SK-N-SH treated with all-trans-retinoic acid at 6 μM for 48 hours (cell line): ENCODE measurements around the gene SRBD1.

ENCODE experiments used
- ATAC-seq: fragments of 200-7000 bp; cut with Tn5 transposase; 3 replicates; pipeline ENCODE4 v1.9.1; 2020; ENCODE audit warnings: mild to moderate bottlenecking, moderate library complexity
- ARNTL ChIP-seq: fragments of 450-650 bp; formaldehyde crosslinking; IDR thresholded peaks from 2 replicates; pipeline ENCODE4 v1.5.0; 2020; ENCODE audit warnings: low read depth, mild to moderate bottlenecking, moderate library complexity, borderline replicate concordance
- BACH2 ChIP-seq: fragments of 250-450 bp; sonication (Bioruptor Pico); IDR thresholded peaks from 2 replicates; pipeline ENCODE4 v1.9.0; 2021; ENCODE audit warnings: mild to moderate bottlenecking, borderline replicate concordance
- CSDC2 ChIP-seq: fragments of 250-450 bp; sonication (Bioruptor Pico); IDR thresholded peaks from 2 replicates; pipeline ENCODE4 v1.5.0; 2020; ENCODE audit warnings: mild to moderate bottlenecking, moderate library complexity
- CSRNP3 ChIP-seq: fragments of 250-450 bp; sonication (Bioruptor Pico); IDR thresholded peaks from 2 replicates; pipeline ENCODE4 v1.5.1; 2021; ENCODE audit warnings: mild to moderate bottlenecking, moderate library complexity
- GLIS3 ChIP-seq: fragments of 250-450 bp; sonication (Bioruptor Pico); IDR thresholded peaks from 2 replicates; pipeline ENCODE4 v1.5.0; 2020; ENCODE audit warnings: mild to moderate bottlenecking, moderate library complexity
- OSR1 ChIP-seq: fragments of 250-450 bp; sonication (Bioruptor Pico); IDR thresholded peaks from 2 replicates; pipeline ENCODE4 v1.8.0; 2022; ENCODE audit warnings: moderate library complexity, mild to moderate bottlenecking, inconsistent platforms
- PATZ1 ChIP-seq: fragments of 250-450 bp; sonication (Bioruptor Pico); IDR thresholded peaks from 2 replicates; pipeline ENCODE4 v1.8.0; 2020; ENCODE audit warnings: mild to moderate bottlenecking, moderate library complexity, borderline replicate concordance
- RARB ChIP-seq: fragments of 250-450 bp; sonication (Bioruptor Pico); IDR thresholded peaks from 2 replicates; pipeline ENCODE4 v1.8.0; 2021; ENCODE audit warnings: mild to moderate bottlenecking, moderate library complexity
- SNAI2 ChIP-seq: fragments of 250-450 bp; sonication (Bioruptor Pico); IDR thresholded peaks from 2 replicates; pipeline ENCODE4 v1.5.0; 2020; ENCODE audit warnings: mild to moderate bottlenecking, moderate library complexity
- TCF4 ChIP-seq: fragments of 250-450 bp; sonication (Bioruptor Pico); IDR thresholded peaks from 2 replicates; pipeline ENCODE4 v1.8.0; 2021; ENCODE audit warnings: mild to moderate bottlenecking, moderate library complexity, borderline replicate concordance
- TOX ChIP-seq: fragments of 250-450 bp; sonication (Bioruptor Pico); IDR thresholded peaks from 2 replicates; pipeline ENCODE4 v1.8.0; 2021; ENCODE audit warnings: mild to moderate bottlenecking, moderate library complexity, borderline replicate concordance
- TSHZ2 ChIP-seq: fragments of 250-450 bp; sonication (Bioruptor Pico); IDR thresholded peaks from 2 replicates; pipeline ENCODE4 v1.5.0; 2020; ENCODE audit warnings: mild to moderate bottlenecking, moderate library complexity
- ZFP3 ChIP-seq: fragments of 250-450 bp; sonication (Bioruptor Pico); IDR thresholded peaks from 2 replicates; pipeline ENCODE4 v1.5.0; 2020; ENCODE audit warnings: mild to moderate bottlenecking, moderate library complexity
- ZFP30 ChIP-seq: fragments of 450-650 bp; formaldehyde crosslinking; IDR thresholded peaks from 2 replicates; pipeline ENCODE4 v1.5.0; 2022; ENCODE audit warnings: mild to moderate bottlenecking, moderate library complexity
- ZNF565 ChIP-seq: fragments of 450-650 bp; formaldehyde crosslinking; conservative IDR thresholded peaks from 2 replicates; pipeline ENCODE4 v1.5.0; 2020; ENCODE audit warnings: low read depth, mild to moderate bottlenecking, moderate library complexity
- ZNF70 ChIP-seq: fragments of 450-650 bp; formaldehyde crosslinking; IDR thresholded peaks from 2 replicates; pipeline ENCODE4 v1.5.0; 2020; ENCODE audit warnings: mild to moderate bottlenecking, moderate library complexity
- ZNF8 ChIP-seq: fragments of 450-650 bp; formaldehyde crosslinking; IDR thresholded peaks from 2 replicates; pipeline ENCODE4 v1.5.0; 2020; ENCODE audit warnings: mild to moderate bottlenecking, moderate library complexity
- TF ChIP-seq, protein P1 (sequence below): fragments of 250-450 bp; sonication (Bioruptor Pico); IDR thresholded peaks from 2 replicates; pipeline ENCODE4 v1.8.0; 2021; ENCODE audit warnings: low read depth, mild to moderate bottlenecking, moderate library complexity, borderline replicate concordance

Gene SRBD1

GRCh38 chr2:45524016-45524415 is 87.1 kb downstream of the SRBD1 start (continued):
- no peak for TF ChIP-seq PATZ1 (CRISPR knock-in tag)
- TF ChIP-seq SNAI2 (CRISPR knock-in tag) = no peak

DNA sequence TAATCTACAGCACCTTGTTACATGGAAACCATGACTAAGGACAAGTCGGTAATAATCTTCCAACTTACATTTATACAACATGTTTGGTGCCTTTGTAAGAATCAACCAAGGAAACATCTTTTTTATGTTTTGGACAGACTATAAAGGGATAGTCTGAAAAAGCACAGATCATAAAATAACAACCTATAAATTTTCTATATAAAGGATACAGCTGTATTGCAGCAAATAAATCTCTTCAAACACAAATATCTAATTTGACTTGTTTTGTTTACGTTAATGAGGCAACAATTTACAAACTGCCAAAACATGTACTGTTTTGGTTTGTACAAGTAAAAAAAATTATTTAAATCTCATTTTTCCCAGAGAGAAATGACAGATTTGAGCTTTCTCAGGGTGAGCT is 92.5 kb downstream of the SRBD1 start:
- TF ChIP-seq CSRNP3 (CRISPR knock-in tag) = no peak
- no peak for TF ChIP-seq ZFP3 (CRISPR knock-in tag)
- TF ChIP-seq ARNTL (CRISPR knock-in tag) = no peak
- no peak for TF ChIP-seq GLIS3 (CRISPR knock-in tag)
- no peak for TF ChIP-seq ZNF8 (CRISPR knock-in tag)
- no peak for TF ChIP-seq RARB (CRISPR knock-in tag)
- no peak for TF ChIP-seq CSDC2 (CRISPR knock-in tag)
- TF ChIP-seq ZFP30 (CRISPR knock-in tag) = no peak
- TF ChIP-seq, protein P1, sequence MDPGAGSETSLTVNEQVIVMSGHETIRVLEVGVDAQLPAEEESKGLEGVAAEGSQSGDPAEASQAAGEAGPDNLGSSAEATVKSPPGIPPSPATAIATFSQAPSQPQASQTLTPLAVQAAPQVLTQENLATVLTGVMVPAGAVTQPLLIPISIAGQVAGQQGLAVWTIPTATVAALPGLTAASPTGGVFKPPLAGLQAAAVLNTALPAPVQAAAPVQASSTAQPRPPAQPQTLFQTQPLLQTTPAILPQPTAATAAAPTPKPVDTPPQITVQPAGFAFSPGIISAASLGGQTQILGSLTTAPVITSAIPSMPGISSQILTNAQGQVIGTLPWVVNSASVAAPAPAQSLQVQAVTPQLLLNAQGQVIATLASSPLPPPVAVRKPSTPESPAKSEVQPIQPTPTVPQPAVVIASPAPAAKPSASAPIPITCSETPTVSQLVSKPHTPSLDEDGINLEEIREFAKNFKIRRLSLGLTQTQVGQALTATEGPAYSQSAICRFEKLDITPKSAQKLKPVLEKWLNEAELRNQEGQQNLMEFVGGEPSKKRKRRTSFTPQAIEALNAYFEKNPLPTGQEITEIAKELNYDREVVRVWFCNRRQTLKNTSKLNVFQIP (CRISPR knock-in tag) = no peak
- no peak for TF ChIP-seq TSHZ2
- no peak for TF ChIP-seq TOX (CRISPR knock-in tag)
- TF ChIP-seq, all 23 proteins: peak for 0
- ATAC-seq = no peak

- ATAC-seq = no peak
Observed at GRCh38 chr2:45510701-45511420, 100.2 kb downstream of the SRBD1 start.

DNA sequence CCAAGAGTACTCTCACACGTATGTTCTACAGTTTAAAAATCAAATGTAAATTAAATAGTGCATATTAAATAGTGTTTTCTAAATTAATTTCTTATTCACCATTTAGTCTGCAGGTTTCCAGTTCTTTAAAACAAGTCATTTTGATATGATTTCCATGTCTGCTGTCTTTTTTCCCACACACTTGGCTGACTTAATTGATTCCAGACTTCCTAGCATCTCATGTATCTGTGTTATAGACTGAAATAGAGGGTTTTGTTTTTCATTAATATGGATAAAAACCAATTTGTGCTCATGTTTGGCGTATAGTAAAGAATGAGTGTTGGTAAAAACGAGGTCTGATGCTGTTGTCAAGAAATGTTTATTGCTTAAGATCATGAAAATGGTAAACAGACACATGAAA is 104.3 kb downstream of the SRBD1 start:
- ATAC-seq = no peak; the same call in 2 of the 3 replicates
- TF ChIP-seq TCF4 (CRISPR knock-in tag) = peak; percentile 65
- TF ChIP-seq BACH2 (CRISPR knock-in tag) = no peak
- TF ChIP-seq, all 23 proteins: peak for 1

More at GRCh38 chr2:45510701-45511420, 100.2 kb downstream of the SRBD1 start:
- no peak for TF ChIP-seq TCF4 (CRISPR knock-in tag)
- TF ChIP-seq, all 23 proteins: peak for 0

- no peak for ATAC-seq
- TF ChIP-seq SNAI2 (CRISPR knock-in tag) (no peak), ARNTL (CRISPR knock-in tag) (no peak), ZNF565 (CRISPR knock-in tag) (no peak), OSR1 (CRISPR knock-in tag) (no peak), CSDC2 (CRISPR knock-in tag) (no peak), TSHZ2 (no peak), ZNF70 (CRISPR knock-in tag) (no peak)
Observed at GRCh38 chr2:45505138-45505537, 105.9 kb downstream of the SRBD1 start.
